ENCODE data around the gene RALGPS1. TPM values are rescaled to one million over a fixed set of nuclear protein-coding genes. Genes with fewer than 3 reads are reported as not detected.

RALGPS1 gene
- total and polyA plus RNA-seq, 4 donors: 34.4 to 80.9 (median 73.2) TPM

GRCh38 chr9:127205952-127206351 is 291.4 kb downstream of the RALGPS1 start:
- Histone ChIP-seq H3K27me3 (ENCODE audit: control insufficient read depth, insufficient read depth, low read length) (no peaks in the 10 kb centered on the region), H3K4me1 (ENCODE audit: control insufficient read depth, insufficient read depth, low read length) (peaks cover 31% of the 10 kb centered on the region), H3K4me3 (ENCODE audit: low read depth, low read length) (no peak overlapping the region), H3K36me3 (ENCODE audit: control insufficient read depth, insufficient read depth, low read length) (peaks cover 54% of the 10 kb centered on the region), H3K9me3 (ENCODE audit: control insufficient read depth, insufficient read depth, low read length) (no peaks in the 10 kb centered on the region), H3K27ac (ENCODE audit: low read depth, low read length) (no peak overlapping the region)
- 100% methylated on average over 2 of the region's 4 CpGs for WGBS (ENCODE audit: insufficient coverage)
- no peak for DNase-seq (ENCODE audit: low read depth in 4 of 6, low spot score in 6 of 6)

DNA sequence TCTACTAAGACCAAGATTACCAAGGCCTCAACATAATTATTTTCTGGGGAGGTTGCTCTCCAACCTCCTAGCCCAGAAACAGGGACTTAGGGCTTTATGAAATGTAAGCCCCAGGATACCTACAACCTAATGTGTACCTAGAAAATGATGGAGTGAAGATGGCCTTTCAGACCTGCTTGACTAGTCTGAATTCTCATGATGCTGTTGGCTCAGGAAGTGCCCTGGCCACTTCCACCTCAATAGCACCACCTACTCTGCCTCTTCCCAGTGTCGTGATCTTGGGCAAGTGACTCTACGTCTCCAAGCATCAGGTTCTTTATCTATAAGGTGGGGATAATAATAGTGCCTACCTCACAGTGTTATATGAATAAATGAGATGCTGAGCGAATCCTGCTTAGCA is 292.1 kb downstream of the RALGPS1 start:
- DNase-seq (ENCODE audit: low read depth in 4 of 6, low spot score in 6 of 6): no peak
- peaks cover 56% of the 10 kb centered on the region for H3K36me3 ChIP-seq (ENCODE audit: control insufficient read depth, insufficient read depth, low read length)
- H3K27me3 ChIP-seq (ENCODE audit: control insufficient read depth, insufficient read depth, low read length): no peaks in the 10 kb centered on the region
- peaks cover 28% of the 10 kb centered on the region for H3K4me1 ChIP-seq (ENCODE audit: control insufficient read depth, insufficient read depth, low read length)
- no peak overlapping the region for H3K4me3 ChIP-seq (ENCODE audit: low read depth, low read length)
- no peaks in the 10 kb centered on the region for H3K9me3 ChIP-seq (ENCODE audit: control insufficient read depth, insufficient read depth, low read length)
- no peak overlapping the region for H3K27ac ChIP-seq (ENCODE audit: low read depth, low read length)
- no CpG with 5 or more reads among the region's 3 CpGs for WGBS (ENCODE audit: insufficient coverage)

DNA sequence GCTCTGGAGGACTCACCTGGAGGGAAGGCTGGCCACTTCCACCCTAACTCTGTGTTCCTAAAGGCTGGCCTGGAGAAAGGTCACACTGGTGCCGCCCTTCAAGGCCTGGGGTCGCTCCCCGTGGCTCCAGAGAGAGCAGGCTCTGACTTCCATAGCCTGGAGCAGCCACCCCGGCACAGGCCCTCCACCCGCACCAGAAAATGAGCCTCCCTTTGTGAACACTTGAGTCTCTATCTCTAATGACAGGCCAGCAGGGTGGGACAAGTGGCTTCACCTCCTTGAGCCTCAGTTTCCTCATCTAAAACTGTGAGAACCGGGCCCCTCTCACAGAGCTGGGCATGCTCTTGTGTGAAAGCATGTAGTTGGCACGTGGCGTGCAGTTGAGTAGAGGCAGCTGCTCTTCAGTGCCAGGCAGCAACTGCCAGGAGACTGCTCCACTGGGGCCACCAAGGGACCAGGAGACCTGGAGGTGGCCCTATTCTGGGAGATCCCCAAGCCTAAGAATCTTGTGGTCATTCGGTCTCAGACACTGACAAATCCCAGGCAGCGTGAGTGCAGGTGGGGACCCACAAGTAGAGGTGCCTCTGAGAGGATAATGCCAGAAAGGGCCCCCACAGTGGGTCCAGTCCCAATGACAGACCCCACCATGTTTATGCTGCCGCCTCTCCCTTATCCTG is 293.3 kb downstream of the RALGPS1 start:
- H3K9me3 ChIP-seq (ENCODE audit: control insufficient read depth, insufficient read depth, low read length): no peaks in the 10 kb centered on the region
- no peak overlapping the region for H3K4me3 ChIP-seq (ENCODE audit: low read depth, low read length)
- H3K27ac ChIP-seq (ENCODE audit: low read depth, low read length): no peak overlapping the region
- H3K27me3 ChIP-seq (ENCODE audit: control insufficient read depth, insufficient read depth, low read length): no peaks in the 10 kb centered on the region
- H3K36me3 ChIP-seq (ENCODE audit: control insufficient read depth, insufficient read depth, low read length): peaks cover 58% of the 10 kb centered on the region
- no peak for DNase-seq (ENCODE audit: low read depth in 4 of 6, low spot score in 6 of 6)
- 93% methylated on average over 10 of the region's 11 CpGs for WGBS (ENCODE audit: insufficient coverage)
- H3K4me1 ChIP-seq (ENCODE audit: control insufficient read depth, insufficient read depth, low read length): peaks cover 26% of the 10 kb centered on the region

DNA sequence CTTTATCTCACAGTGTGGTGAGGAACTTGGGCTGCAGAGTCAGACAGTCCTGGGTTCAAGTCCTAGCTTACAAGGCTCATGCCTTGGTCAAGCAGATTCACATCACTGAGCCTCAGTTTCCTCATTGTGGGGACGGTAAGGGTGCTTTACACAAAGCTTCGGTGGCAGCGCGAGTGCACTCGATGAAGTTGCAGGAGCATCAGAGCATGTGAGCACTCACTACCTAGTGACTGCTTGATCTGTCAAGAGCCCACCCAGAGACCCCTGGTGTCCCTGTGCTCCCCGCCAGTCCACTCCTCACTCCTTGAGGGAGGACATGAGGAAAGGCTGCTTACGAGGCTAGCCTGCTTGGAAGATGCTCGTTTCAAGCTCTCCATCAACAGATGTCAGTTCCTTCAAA is 293.8 kb downstream of the RALGPS1 start:
- WGBS (ENCODE audit: insufficient coverage): 95% methylated on average over 6 of the region's 8 CpGs
- no peaks in the 10 kb centered on the region for H3K27me3 ChIP-seq (ENCODE audit: control insufficient read depth, insufficient read depth, low read length)
- no peak overlapping the region for H3K27ac ChIP-seq (ENCODE audit: low read depth, low read length)
- no peak overlapping the region for H3K4me3 ChIP-seq (ENCODE audit: low read depth, low read length)
- no peak for DNase-seq (ENCODE audit: low read depth in 4 of 6, low spot score in 6 of 6)
- H3K4me1 ChIP-seq (ENCODE audit: control insufficient read depth, insufficient read depth, low read length): peaks cover 29% of the 10 kb centered on the region
- H3K9me3 ChIP-seq (ENCODE audit: control insufficient read depth, insufficient read depth, low read length): no peaks in the 10 kb centered on the region
- peaks cover 58% of the 10 kb centered on the region for H3K36me3 ChIP-seq (ENCODE audit: control insufficient read depth, insufficient read depth, low read length)

GRCh38 chr9:127209220-127209619 is 294.6 kb downstream of the RALGPS1 start:
- Histone ChIP-seq H3K27ac (ENCODE audit: low read depth, low read length) (no peak overlapping the region), H3K4me1 (ENCODE audit: control insufficient read depth, insufficient read depth, low read length) (peaks cover 29% of the 10 kb centered on the region), H3K9me3 (ENCODE audit: control insufficient read depth, insufficient read depth, low read length) (no peaks in the 10 kb centered on the region), H3K36me3 (ENCODE audit: control insufficient read depth, insufficient read depth, low read length) (peaks cover 53% of the 10 kb centered on the region), H3K4me3 (ENCODE audit: low read depth, low read length) (no peak overlapping the region), H3K27me3 (ENCODE audit: control insufficient read depth, insufficient read depth, low read length) (no peaks in the 10 kb centered on the region)
- DNase-seq (ENCODE audit: low read depth in 4 of 6, low spot score in 6 of 6): no peak
- 91% methylated on average over 6 of the region's 7 CpGs for WGBS (ENCODE audit: insufficient coverage)

DNA sequence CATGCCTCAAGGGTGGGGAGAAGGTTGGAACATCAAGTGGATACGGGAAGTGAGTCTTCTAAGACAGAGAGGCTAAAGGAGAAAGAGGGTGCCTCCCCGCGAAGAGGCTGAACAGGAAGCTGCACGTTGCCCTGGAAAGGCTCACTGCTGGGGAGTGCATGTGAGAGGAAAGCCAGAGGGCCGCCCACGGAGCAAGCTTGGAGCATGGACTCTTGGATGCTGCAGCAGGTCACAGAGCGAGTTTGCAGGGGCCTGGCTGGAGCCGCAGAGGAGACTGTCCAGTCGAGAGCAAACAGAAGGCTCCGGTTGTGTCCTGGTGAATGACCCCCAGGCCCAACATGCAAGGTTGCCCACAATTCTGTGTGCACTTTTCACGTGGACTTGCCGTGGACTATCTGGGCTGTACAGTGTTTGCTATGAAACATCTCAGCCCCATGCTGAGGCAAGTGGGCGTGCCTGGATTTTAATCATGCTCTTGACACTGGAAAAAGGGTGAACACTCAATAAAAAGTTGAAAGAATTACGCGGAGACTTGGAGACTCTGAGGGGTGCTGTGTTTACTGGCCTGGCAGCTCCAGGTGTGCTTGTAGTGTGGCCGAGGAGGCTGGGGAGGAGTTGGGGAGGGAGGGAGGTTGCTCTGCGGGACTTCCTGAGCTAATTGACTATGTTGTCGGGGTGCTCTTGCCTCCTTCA is 295.5 kb downstream of the RALGPS1 start:
- 53% methylated on average over 18 of the region's 18 CpGs for WGBS (ENCODE audit: insufficient coverage)
- no peaks in the 10 kb centered on the region for H3K27me3 ChIP-seq (ENCODE audit: control insufficient read depth, insufficient read depth, low read length)
- peaks cover 27% of the 10 kb centered on the region for H3K4me1 ChIP-seq (ENCODE audit: control insufficient read depth, insufficient read depth, low read length)
- H3K27ac ChIP-seq (ENCODE audit: low read depth, low read length): no peak overlapping the region
- no peak for DNase-seq (ENCODE audit: low read depth in 4 of 6, low spot score in 6 of 6)
- H3K36me3 ChIP-seq (ENCODE audit: control insufficient read depth, insufficient read depth, low read length): peaks cover 55% of the 10 kb centered on the region
- no peak overlapping the region for H3K4me3 ChIP-seq (ENCODE audit: low read depth, low read length)
- no peaks in the 10 kb centered on the region for H3K9me3 ChIP-seq (ENCODE audit: control insufficient read depth, insufficient read depth, low read length)

DNA sequence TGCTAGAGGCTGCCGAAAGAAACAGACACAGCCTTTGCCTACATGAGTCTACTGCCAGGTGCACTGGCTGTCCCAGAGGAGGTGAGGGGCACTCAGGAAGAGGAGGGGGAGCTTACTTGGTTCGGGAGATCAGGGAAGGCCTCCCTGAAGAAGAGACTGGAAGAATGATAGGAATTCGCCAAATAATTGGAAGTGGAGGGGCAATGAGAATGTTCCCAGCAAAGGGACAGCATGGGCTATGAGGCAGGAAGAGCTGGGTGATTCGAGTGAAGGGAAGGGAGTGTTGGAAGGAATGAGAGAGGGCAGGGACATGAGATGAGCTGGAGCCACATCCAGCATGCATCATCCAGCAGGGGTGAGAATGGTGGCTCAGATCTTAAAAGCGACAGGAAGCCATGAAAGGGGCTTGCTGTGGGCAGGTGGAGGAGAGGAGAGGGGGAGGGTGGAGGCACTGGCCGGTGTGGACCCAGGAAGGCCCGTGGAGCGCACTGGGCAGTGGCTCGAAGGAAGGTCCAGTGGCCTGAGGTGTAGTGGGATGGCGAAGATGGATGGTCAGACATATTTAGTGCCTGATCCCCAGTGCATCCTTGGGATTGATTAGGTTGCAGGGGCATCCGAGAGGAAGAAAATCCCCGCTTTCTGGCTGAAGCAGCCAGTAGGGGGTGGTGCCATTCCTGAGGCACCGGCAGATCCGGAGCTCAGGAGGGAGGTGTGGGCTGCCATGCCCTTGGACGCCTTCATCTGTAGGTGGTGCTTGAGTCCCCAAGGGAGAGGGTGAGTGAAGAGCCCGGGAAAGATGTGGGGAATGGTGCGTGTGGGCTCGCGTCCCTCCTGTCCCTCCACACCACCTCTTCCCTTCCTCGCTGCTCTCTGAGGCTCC is 296.5 kb downstream of the RALGPS1 start:
- H3K27ac ChIP-seq (ENCODE audit: low read depth, low read length): no peak overlapping the region
- no peak overlapping the region for H3K4me3 ChIP-seq (ENCODE audit: low read depth, low read length)
- DNase-seq (ENCODE audit: low read depth in 4 of 6, low spot score in 6 of 6): no peak
- peaks cover 63% of the 10 kb centered on the region for H3K36me3 ChIP-seq (ENCODE audit: control insufficient read depth, insufficient read depth, low read length)
- 74% methylated on average over 12 of the region's 20 CpGs for WGBS (ENCODE audit: insufficient coverage)
- peaks cover 24% of the 10 kb centered on the region for H3K4me1 ChIP-seq (ENCODE audit: control insufficient read depth, insufficient read depth, low read length)
- H3K27me3 ChIP-seq (ENCODE audit: control insufficient read depth, insufficient read depth, low read length): no peaks in the 10 kb centered on the region
- H3K9me3 ChIP-seq (ENCODE audit: control insufficient read depth, insufficient read depth, low read length): no peaks in the 10 kb centered on the region

GRCh38 chr9:127211983-127212382 is 297.4 kb downstream of the RALGPS1 start:
- no peak for DNase-seq (ENCODE audit: low read depth in 4 of 6, low spot score in 6 of 6)
- Histone ChIP-seq H3K4me3 (ENCODE audit: low read depth, low read length) (no peak overlapping the region), H3K9me3 (ENCODE audit: control insufficient read depth, insufficient read depth, low read length) (no peaks in the 10 kb centered on the region), H3K4me1 (ENCODE audit: control insufficient read depth, insufficient read depth, low read length) (peaks cover 24% of the 10 kb centered on the region), H3K27me3 (ENCODE audit: control insufficient read depth, insufficient read depth, low read length) (no peaks in the 10 kb centered on the region), H3K36me3 (ENCODE audit: control insufficient read depth, insufficient read depth, low read length) (peaks cover 66% of the 10 kb centered on the region), H3K27ac (ENCODE audit: low read depth, low read length) (no peak overlapping the region)
- WGBS (ENCODE audit: insufficient coverage): 88% methylated on average over 11 of the region's 11 CpGs

DNA sequence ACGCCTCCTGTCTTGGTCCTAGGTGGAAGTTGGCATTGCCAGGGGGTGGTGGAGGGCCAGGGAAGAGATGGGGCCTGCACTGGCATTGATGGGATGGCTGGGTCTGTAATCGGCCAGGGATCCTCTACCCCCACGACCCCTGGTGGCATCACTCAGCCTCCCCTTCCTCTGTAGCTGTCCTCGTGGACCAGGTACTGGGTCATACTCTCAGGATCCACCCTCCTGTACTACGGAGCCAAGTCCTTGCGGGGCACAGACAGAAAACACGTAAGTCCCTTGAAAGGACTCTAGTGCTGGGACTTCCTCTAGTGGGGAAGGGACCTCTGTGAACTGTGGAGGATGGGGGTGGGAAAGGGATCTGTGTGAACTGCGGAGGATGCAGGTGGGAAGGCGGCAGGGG is 297.9 kb downstream of the RALGPS1 start:
- H3K36me3 ChIP-seq (ENCODE audit: control insufficient read depth, insufficient read depth, low read length): peaks cover 63% of the 10 kb centered on the region
- no peaks in the 10 kb centered on the region for H3K9me3 ChIP-seq (ENCODE audit: control insufficient read depth, insufficient read depth, low read length)
- no peak overlapping the region for H3K4me3 ChIP-seq (ENCODE audit: low read depth, low read length)
- no peak overlapping the region for H3K27ac ChIP-seq (ENCODE audit: low read depth, low read length)
- no peak for DNase-seq (ENCODE audit: low read depth in 4 of 6, low spot score in 6 of 6)
- WGBS (ENCODE audit: insufficient coverage): 96% methylated on average over 4 of the region's 9 CpGs
- H3K27me3 ChIP-seq (ENCODE audit: control insufficient read depth, insufficient read depth, low read length): no peaks in the 10 kb centered on the region
- H3K4me1 ChIP-seq (ENCODE audit: control insufficient read depth, insufficient read depth, low read length): peaks cover 24% of the 10 kb centered on the region

Measured in spinal cord (tissue), 10 donors.